Brain pericyte (primary cell): ENCODE measurements around the gene LRRC43.
"Not testable (repeated sequence)": the region's sequence is repeated elsewhere in the genome, so short reads cannot be mapped to it uniquely, and the experiment has no call there.

Experiments
- DNase-seq: peaks from one replicate; pipeline ENCODE4 v3.0.0-alpha.2; 2012; ENCODE audit warnings: low read depth, low spot score

Gene LRRC43

GRCh38 chr12:122194804-122195203, 11.9 kb downstream of the LRRC43 start:
- no peak for DNase-seq

- no peak for DNase-seq
These were observed 12.5 kb downstream of the LRRC43 start for GRCh38 chr12:122195405-122195804.

GRCh38 chr12:122197612-122197966, 14.7 kb downstream of the LRRC43 start:
- DNase-seq, result no peak

- DNase-seq, result no peak
These were observed 16.8 kb downstream of the LRRC43 start for GRCh38 chr12:122199484-122200355.

GRCh38 chr12:122200541-122201175, 17.7 kb downstream of the LRRC43 start:
- no peak for DNase-seq

- no peak for DNase-seq
These were observed 18.5 kb downstream of the LRRC43 start for GRCh38 chr12:122201381-122201780.

- no peak for DNase-seq
These were observed 19.1 kb downstream of the LRRC43 start for GRCh38 chr12:122202017-122202416.

- not testable (repeated sequence) for DNase-seq
These were observed 19.9 kb downstream of the LRRC43 start for GRCh38 chr12:122202811-122203210.

- no peak for DNase-seq
These were observed 20.6 kb downstream of the LRRC43 start, which contains the start of gene B3GNT4 for GRCh38 chr12:122203301-122204166. B3GNT4 (plus strand) TSS chr12:122203709; CDS start chr12:122204619, 910 bp downstream.

- DNase-seq, result no peak
These were observed 21.5 kb downstream of the LRRC43 start for GRCh38 chr12:122204167-122205052.

- DNase-seq, result no peak
These were observed 22.4 kb downstream of the LRRC43 start for GRCh38 chr12:122205053-122205925.

- no peak for DNase-seq
These were observed 23.4 kb downstream of the LRRC43 start for GRCh38 chr12:122206111-122206881.

- no peak for DNase-seq
These were observed 24.1 kb downstream of the LRRC43 start for GRCh38 chr12:122206976-122207375.

- DNase-seq, result no peak
These were observed 24.5 kb downstream of the LRRC43 start for GRCh38 chr12:122207391-122207790.

- no peak for DNase-seq
These were observed 25.3 kb downstream of the LRRC43 start for GRCh38 chr12:122208073-122208820.

- DNase-seq, result no peak
These were observed 32.8 kb downstream of the LRRC43 start for GRCh38 chr12:122215771-122216170.

GRCh38 chr12:122216445-122216844, 33.5 kb downstream of the LRRC43 start:
- no peak for DNase-seq

GRCh38 chr12:122225683-122226365, 42.9 kb downstream of the LRRC43 start, which contains the start of gene DIABLO:
DIABLO (minus strand) TSS chr12:122226052; CDS start chr12:122226014, 38 bp downstream.
- peak; percentile 99 for DNase-seq
